Measurements from ENCODE around the gene CYP2U1. TPM values are rescaled to one million over a fixed set of nuclear protein-coding genes. Genes with fewer than 3 reads are reported as not detected.
"Not testable (repeated sequence)": the region's sequence is repeated elsewhere in the genome, so short reads cannot be mapped to it uniquely, and the experiment has no call there.

CYP2U1 gene
- total RNA-seq, 1 donor from 2014 or later, result 11.0 TPM

DNA sequence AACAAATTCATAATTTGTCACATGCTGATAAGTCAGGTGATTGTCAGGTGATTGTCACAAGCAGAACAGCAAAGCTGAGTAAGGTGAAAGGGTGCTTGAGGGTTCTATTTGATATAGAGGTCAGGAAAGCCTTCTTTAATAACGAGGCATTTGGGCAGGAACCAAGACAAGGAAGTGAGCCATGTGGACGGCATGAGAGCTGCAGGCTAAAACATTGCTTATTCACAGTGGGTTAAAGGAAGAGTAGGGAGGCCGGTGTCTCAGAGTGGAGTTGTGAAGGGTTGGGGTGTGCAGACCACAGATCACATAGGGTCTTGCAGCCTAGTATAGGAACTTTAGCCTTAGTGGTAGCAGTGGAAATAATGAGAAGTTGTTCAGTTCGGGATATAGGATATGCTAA lies 31.3 kb upstream of the CYP2U1 start:
- H3K9me3 ChIP-seq, result no peaks in the 10 kb centered on the region
- no peak for TF ChIP-seq CTCF (IDR thresholded peaks at IDR 0.05)
- intact Hi-C loops (cut with DNase I), result no loop called here
- no peak overlapping the region for H3K4me3 ChIP-seq
- H3K27ac ChIP-seq, result no peak overlapping the region
- DNase-seq, result no peak
- H3K36me3 ChIP-seq, result peaks cover 14% of the 10 kb centered on the region
- ATAC-seq, result no peak
- H3K4me1 ChIP-seq, result peaks cover 10% of the 10 kb centered on the region
- H3K27me3 ChIP-seq (ENCODE audit: low read depth), result no peaks in the 10 kb centered on the region

GRCh38 chr4:107900508-107900907 lies 30.8 kb upstream of the CYP2U1 start:
- intact Hi-C loops (cut with DNase I), result no loop called here
- H3K4me1 ChIP-seq, result peaks cover 10% of the 10 kb centered on the region
- DNase-seq, result no peak
- ATAC-seq, result no peak
- no peak overlapping the region for H3K27ac ChIP-seq
- H3K9me3 ChIP-seq, result no peaks in the 10 kb centered on the region
- TF ChIP-seq CTCF (IDR thresholded peaks at IDR 0.05), result no peak
- no peaks in the 10 kb centered on the region for H3K27me3 ChIP-seq (ENCODE audit: low read depth)
- H3K4me3 ChIP-seq, result no peak overlapping the region
- H3K36me3 ChIP-seq, result peaks cover 14% of the 10 kb centered on the region

DNA sequence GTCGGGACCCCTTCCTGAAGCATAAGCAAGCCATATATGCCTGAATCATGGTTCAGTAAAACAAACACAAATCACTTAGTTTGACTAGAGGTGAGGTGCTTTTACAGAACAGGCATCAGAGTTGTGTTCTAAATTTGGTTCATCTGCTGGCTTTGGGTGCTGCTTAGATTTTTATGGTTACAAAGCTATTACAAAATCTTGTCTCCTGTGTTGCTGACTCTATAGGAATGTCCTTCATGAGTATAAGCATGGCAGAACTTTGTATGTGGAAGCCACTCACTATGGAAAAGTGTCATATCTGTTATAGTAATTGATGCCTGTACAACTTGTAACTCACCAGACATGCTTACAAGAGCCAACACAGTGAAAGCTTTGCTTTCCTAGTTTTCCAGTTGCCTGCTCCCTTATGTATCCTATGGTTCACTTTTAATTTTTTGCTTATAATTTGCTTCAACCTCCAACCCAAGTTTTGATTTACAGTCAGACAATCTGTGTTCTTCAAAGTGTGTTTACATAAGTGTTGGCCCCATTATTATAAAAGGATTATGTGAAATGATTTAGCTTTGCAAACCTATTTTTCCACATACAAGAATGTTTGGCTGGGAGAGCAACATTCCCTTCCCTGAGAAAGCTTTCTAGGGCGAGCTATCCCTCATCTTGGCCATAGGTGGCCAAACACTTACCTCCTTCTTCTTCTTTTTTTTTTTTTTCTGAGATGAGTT lies 30.0 kb upstream of the CYP2U1 start:
- ATAC-seq (no peak), DNase-seq (no peak)
- Histone ChIP-seq H3K27me3 (ENCODE audit: low read depth) (no peaks in the 10 kb centered on the region), H3K9me3 (no peaks in the 10 kb centered on the region), H3K4me1 (peaks cover 9% of the 10 kb centered on the region), H3K27ac (no peak overlapping the region), H3K4me3 (no peak overlapping the region), H3K36me3 (peaks cover 14% of the 10 kb centered on the region)
- intact Hi-C loops (cut with DNase I), result no loop called here
- no peak for TF ChIP-seq CTCF (IDR thresholded peaks at IDR 0.05)

GRCh38 chr4:107902715-107903114 lies 28.6 kb upstream of the CYP2U1 start:
- H3K4me1 ChIP-seq, result no peaks in the 10 kb centered on the region
- TF ChIP-seq CTCF (IDR thresholded peaks at IDR 0.05), result no peak
- peaks cover 14% of the 10 kb centered on the region for H3K36me3 ChIP-seq
- H3K27ac ChIP-seq, result no peak overlapping the region
- ATAC-seq, result no peak
- H3K9me3 ChIP-seq, result no peaks in the 10 kb centered on the region
- H3K27me3 ChIP-seq (ENCODE audit: low read depth), result no peaks in the 10 kb centered on the region
- DNase-seq, result no peak
- no peak overlapping the region for H3K4me3 ChIP-seq
- intact Hi-C loops (cut with DNase I), result no loop called here

DNA sequence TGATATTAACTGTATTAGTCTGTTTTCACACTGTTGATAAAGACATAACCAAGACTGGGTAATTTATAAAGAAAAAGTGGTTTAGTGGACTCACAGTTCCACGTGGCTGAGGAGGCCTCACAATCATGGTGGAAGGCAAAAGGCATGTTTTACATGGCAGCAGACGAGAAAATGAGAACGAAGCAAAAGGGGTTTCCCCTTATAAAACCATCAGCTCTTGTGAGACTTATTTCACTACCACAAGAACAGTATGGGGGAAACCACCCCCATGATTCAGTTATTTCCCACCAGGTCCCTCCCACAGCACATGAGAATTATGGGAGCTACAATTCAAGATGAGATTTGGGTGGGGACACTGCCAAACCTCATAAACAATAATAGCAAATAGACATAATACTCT lies 26.3 kb upstream of the CYP2U1 start:
- H3K27me3 ChIP-seq (ENCODE audit: low read depth); intact Hi-C loops (cut with DNase I); H3K9me3 ChIP-seq; H3K4me1 ChIP-seq; DNase-seq; H3K4me3 ChIP-seq; ATAC-seq; H3K27ac ChIP-seq: not testable (repeated sequence)
- peaks cover 30% of the 10 kb centered on the region for H3K36me3 ChIP-seq

DNA sequence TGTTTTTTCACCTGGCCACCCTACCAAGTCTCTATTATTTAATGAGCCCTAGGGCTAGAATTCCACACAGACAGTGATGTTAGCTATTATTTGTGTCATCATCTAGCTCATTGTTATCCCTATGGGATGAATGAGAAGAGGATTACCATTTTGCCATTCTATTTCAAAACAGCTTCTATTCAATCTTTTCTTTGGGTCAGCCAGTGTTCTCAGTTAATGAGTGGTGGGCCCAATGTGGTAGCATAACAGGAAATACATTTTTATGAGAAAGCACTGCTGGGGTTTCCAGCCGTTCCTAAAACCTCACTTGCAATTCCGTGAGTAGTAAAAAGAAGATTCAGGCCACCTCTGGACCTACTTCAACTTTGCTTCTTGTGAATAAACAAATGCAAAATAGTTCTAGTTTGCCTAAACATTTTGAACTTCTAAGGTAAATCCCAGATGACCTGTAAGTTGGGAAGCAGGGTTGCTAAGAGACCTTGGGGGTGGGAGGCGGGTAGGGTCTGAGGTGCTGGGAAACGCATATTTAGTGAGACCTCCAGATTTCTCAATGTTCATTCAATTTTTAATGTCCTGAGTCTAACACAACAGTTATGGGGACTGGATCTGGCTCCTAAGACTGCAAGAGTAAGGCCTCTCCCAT lies 24.8 kb upstream of the CYP2U1 start:
- no peaks in the 10 kb centered on the region for H3K9me3 ChIP-seq
- no peak for TF ChIP-seq CTCF (IDR thresholded peaks at IDR 0.05)
- DNase-seq (no peak), ATAC-seq (no peak)
- H3K27me3 ChIP-seq (ENCODE audit: low read depth), result no peaks in the 10 kb centered on the region
- H3K4me1 ChIP-seq, result no peaks in the 10 kb centered on the region
- no peak overlapping the region for H3K27ac ChIP-seq
- intact Hi-C loops (cut with DNase I), result no loop called here
- H3K4me3 ChIP-seq, result no peak overlapping the region
- peaks cover 40% of the 10 kb centered on the region for H3K36me3 ChIP-seq
